ENCODE data around the gene EXOC3.
"Not testable (repeated sequence)": the region's sequence is repeated elsewhere in the genome, so short reads cannot be mapped to it uniquely, and the experiment has no call there.

The EXOC3 gene

GRCh38 chr5:500491-500890, 57.5 kb downstream of the EXOC3 start:
- DNase-seq (ENCODE audit: low read depth in 2 of 2): no peak

- no peak for DNase-seq (ENCODE audit: low read depth in 2 of 2)
These were observed 58.3 kb downstream of the EXOC3 start for GRCh38 chr5:501105-501830.

DNA sequence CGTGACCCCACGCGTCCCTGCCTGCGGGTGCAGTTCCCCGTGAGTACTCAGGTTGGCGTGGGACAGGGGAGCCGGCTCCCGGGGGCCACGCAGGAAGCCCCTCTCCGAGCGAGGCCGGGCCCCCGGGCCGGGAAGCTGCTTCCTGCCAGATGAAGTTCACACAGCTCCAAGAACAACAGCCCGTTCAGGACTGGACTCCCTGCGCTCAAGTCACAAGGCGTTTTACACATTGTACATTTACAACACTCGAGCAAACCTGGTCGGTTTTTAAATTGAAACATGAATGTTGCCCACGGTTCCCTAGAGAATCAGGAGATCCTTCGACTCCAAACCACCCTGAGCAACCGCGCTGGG, 58.8 kb downstream of the EXOC3 start:
- no peak for DNase-seq (ENCODE audit: low read depth in 2 of 2)

- DNase-seq (ENCODE audit: low read depth in 2 of 2): no peak
These were observed 59.5 kb downstream of the EXOC3 start for GRCh38 chr5:502325-503079.

DNA sequence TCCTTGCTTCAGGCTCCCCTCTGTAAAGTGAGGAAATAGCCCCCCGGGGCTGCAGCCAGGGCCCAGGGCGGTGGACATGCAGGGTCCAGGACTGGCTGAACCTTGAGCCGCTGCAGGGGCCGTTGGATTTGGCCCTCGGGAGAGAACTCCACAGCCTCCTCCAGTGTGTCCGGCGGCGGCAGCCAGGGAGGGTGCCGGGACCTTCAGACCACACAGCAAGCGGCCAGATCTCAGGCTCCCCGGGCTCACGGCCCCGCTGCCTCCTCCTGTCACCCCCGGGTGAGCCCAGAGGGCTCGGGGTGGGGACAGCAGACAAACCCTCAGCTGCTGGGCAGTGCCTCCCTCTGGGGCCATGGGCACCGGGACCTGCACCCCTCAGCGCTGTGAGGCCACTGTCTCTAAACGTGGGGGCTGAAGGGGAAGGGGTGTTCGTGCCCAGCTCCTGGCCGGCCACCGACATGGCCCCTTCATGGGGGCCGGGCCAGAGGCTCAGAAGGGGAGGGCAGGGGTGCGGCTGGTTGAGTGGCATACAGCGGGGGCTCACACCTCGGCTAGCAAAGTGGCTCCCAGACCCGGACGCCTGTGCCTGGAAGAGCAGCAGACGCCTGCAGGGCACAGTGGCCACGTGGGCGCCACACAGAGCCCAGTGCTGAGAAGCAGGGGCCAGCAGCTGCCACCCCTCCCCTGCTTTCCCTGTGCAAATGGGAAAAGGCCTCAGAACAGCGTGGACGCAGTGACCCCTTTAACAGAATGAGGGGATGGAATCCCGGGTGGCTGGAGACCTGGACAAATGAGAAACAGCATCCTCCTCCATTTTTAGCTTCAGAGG, 61.6 kb downstream of the EXOC3 start:
- DNase-seq (ENCODE audit: low read depth in 2 of 2): no peak

DNA sequence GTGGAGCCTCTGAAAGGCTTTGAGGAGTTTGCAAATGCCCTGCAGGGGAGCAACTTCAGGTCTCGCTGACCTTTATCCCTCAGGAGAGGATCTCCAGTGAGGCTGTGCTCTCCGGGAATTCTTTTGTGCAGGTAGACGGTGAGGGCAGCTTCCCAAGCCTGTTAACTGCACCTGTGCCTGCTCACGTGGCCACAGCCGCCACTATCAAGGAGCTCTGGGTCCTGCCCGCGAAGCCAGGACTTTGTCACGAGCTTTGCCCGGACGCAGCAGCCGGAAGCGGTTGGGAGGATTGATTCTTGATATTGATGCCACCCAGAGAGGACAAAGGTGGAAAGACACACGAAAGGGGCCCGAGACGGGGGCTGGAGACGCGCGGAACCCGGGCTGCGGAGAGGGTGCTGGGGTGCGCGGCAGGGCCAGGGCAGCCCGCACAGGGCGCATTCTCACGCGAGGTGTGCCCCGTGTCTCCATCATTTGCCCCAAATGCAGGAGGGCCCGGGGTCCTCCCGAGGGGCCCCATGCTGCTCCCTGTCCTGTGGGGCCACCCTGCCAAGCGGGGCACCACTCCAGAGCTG, 63.1 kb downstream of the EXOC3 start:
- no peak for DNase-seq (ENCODE audit: low read depth in 2 of 2)

- not testable (repeated sequence) for DNase-seq (ENCODE audit: low read depth in 2 of 2)
These were observed 65.1 kb downstream of the EXOC3 start for GRCh38 chr5:507986-508575.

DNA sequence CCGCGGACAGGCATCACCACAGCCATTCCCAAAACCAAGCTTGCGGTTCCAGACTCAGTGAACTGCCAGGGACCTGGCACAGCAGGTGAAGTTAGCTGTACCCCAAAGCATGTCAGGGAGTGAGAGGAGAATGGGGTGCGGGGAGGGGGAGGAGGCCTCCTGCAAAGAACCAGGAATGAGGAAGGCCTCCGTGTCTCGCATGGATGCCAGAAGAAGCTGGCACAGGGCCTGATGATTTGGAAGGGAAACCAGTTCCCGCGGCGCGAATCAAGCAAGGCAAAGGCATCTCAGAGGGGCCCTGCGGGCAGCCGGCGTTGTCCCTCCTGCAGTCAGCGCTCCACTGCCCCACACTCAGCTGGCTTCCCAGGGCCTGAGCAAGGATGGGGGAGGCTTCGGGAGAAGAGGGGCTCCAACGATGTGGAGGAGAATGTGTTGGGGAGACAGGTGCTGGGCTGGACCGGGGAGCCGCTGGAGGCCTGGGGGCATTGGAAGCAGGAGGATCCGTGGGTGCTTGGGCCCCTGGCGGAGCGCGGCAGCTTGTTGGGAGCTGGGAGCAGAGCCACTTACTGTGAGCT, 66.7 kb downstream of the EXOC3 start:
- DNase-seq (ENCODE audit: low read depth in 2 of 2): no peak

DNA sequence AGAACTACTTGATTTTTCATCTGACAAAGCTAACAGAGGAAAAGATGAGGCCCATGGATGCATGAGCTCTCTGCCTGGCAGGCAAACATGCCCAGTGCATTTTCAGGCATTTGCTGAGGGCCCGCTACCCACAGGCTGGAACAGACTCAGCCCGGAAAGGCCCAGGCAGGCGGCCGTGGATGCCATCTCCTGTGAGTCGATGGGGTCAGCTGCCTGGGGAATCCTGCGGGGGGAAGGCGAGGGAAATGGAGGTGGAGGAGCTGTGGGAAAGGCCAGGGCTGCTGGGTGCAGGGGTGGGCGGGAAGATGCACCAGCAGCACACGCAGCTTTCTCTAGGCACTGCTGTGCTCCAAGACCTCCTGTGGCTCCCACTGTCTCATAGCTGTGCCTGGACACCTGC, 67.5 kb downstream of the EXOC3 start:
- DNase-seq (ENCODE audit: low read depth in 2 of 2): no peak

- DNase-seq (ENCODE audit: low read depth in 2 of 2): no peak
These were observed 68.5 kb downstream of the EXOC3 start for GRCh38 chr5:511476-511875.

DNA sequence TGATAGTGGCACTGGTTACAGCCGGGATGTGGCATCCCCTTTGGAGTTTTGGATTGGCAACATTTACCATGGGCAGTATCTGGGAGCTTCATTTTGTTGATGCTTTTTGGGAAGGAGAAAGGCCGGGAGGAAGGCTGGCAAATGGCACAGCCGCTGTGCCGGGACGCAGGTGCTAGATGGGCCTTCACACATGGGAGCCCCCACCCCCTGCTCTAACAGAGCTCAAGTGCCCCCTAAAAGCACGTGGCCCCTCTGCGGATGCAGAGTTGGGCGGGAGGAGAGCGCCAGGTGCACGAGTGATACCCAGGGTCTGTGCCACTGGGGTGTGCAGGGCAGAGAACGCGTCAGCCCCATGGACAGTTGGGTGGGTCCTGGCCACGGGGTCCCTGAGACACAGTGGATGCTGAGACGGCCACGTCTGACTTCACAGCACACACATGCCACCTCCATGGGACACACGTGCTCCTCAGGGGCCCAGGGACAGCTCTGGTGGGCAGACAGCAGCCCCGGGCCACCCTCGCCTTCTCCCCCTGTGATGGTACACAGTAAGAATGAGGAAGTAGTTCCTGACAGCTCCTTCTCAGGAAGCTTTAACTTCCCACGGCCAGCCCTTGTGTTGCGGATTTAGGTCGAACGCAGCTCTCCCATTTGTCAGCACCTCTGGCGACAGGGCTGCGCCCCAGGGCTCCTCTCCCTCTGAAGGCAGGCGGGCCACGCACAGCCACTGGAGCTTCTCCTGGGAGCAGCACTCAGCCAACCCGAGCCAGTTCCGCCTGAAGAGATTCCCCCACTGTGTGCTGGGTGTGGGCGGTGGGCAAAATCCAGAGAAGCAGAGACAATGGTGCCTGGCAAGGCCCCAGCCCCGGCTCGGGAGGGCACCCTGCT, 70.5 kb downstream of the EXOC3 start:
- no peak for DNase-seq (ENCODE audit: low read depth in 2 of 2)

DNA sequence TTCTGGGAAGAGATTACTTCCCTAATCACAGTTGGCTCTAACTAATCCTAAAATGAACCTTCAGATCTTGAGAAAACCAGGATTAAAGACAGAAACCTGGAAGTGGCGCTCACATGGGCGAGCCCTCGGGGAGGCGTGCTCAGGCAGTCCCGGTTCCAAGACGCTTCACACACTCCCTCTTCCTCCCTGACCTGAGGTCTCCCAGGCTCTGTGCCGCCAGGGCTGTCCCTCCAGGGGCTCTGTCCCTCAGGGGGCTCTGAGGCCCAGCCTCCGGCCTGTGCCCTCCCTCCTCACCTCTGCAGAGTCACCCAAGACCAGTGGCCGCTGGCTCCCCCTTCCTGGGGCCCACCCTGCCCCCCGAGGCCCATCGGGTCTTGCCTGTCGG, 71.1 kb downstream of the EXOC3 start:
- DNase-seq (ENCODE audit: low read depth in 2 of 2): no peak

- no peak for DNase-seq (ENCODE audit: low read depth in 2 of 2)
These were observed 71.7 kb downstream of the EXOC3 start for GRCh38 chr5:514673-515072.

- no peak for DNase-seq (ENCODE audit: low read depth in 2 of 2)
These were observed 72.4 kb downstream of the EXOC3 start for GRCh38 chr5:515273-515836.

GRCh38 chr5:516338-516925, 73.5 kb downstream of the EXOC3 start:
- no peak for DNase-seq (ENCODE audit: low read depth in 2 of 2)
